Common myeloid progenitor, CD34-positive (primary cell): ENCODE results near the gene ZMYND8.

Experiments
- CTCF ChIA-PET: fragments of 350-600 bp; sonication (Branson Sonifier 250); formaldehyde crosslinking; loops from one replicate; lab custom pipeline; 2021; ENCODE audit warnings: antibody characterized with exemption; lab: Charles Lee
- POLR2A ChIA-PET: fragments of 350-600 bp; sonication (Branson Sonifier 250); formaldehyde crosslinking; loops from one replicate; lab custom pipeline; 2021; ENCODE audit warnings: antibody characterized with exemption; lab: Charles Lee
- DNase-seq, 3 donors: peaks; one replicate each; pipeline versions ENCODE4 v3.0.0 to v3.0.0-alpha.2; 2013
- H3K27ac ChIP-seq, 2 experiments: 1 replicate in 1 of 2; 2 replicates in 1 of 2; pipeline ENCODE4 v1.7.0; 2013; ENCODE audit warnings: inconsistent platforms in 2 of 2, low read length in 2 of 2, mild to moderate bottlenecking in 2 of 2, low read depth in 1 of 2, moderate library complexity in 1 of 2; ENCODE audit not compliant: severe bottlenecking in 2 of 2, insufficient read depth in 1 of 2, poor library complexity in 1 of 2
- H3K27me3 ChIP-seq, 5 experiments: replicated peaks in 2 of 5; 1 replicate in 3 of 5; 2 replicates in 2 of 5; pipeline versions ENCODE4 v1.6.1 to v1.7.0; 2013; ENCODE audit warnings: low read length in 4 of 5, mild to moderate bottlenecking in 2 of 5, moderate library complexity in 2 of 5, inconsistent platforms in 1 of 5; ENCODE audit not compliant: insufficient read depth in 5 of 5, control insufficient read depth in 4 of 5
- H3K36me3 ChIP-seq, 4 experiments: 1 replicate in 2 of 4; 2 replicates in 2 of 4; pipeline versions ENCODE4 v1.6.1 to v1.7.0; 2013; ENCODE audit warnings: low read length in 3 of 4, control low read depth in 1 of 4, mild to moderate bottlenecking in 1 of 4; ENCODE audit not compliant: control insufficient read depth in 4 of 4, insufficient read depth in 4 of 4
- H3K4me1 ChIP-seq, 4 experiments: 1 replicate in 3 of 4; 2 replicates in 1 of 4; pipeline versions ENCODE4 v1.6.1 to v1.7.1; 2013; ENCODE audit warnings: low read length in 3 of 4, mild to moderate bottlenecking in 3 of 4, control low read depth in 1 of 4, inconsistent platforms in 1 of 4, moderate library complexity in 1 of 4; ENCODE audit not compliant: control insufficient read depth in 4 of 4, insufficient read depth in 4 of 4; ENCODE audit errors: control extremely low read depth in 1 of 4
- H3K4me3 ChIP-seq, 7 experiments: 1 replicate in 4 of 7; 2 replicates in 3 of 7; pipeline versions ENCODE4 v1.5.1 to v1.7.0; 2013; ENCODE audit warnings: mild to moderate bottlenecking in 7 of 7, low read length in 6 of 7, moderate library complexity in 6 of 7, inconsistent platforms in 2 of 7, low read depth in 2 of 7, control low read depth in 1 of 7; ENCODE audit not compliant: insufficient read depth in 4 of 7, control insufficient read depth in 1 of 7; ENCODE audit errors: extremely low read depth in 1 of 7
- H3K9me3 ChIP-seq, 5 experiments: 1 replicate in 4 of 5; 2 replicates in 1 of 5; pipeline versions ENCODE4 v1.6.1 to v1.7.1; 2013; ENCODE audit warnings: low read length in 4 of 5, mild to moderate bottlenecking in 2 of 5, inconsistent platforms in 1 of 5, low read depth in 1 of 5, moderate library complexity in 1 of 5; ENCODE audit not compliant: control insufficient read depth in 4 of 5, insufficient read depth in 2 of 5; ENCODE audit errors: control extremely low read depth in 1 of 5
- WGBS: methylation state at CpG from one replicate; pipeline ENCODE4 v1.1.5; 2013; ENCODE audit not compliant: insufficient coverage; 5-methylcytosine and 5-hydroxymethylcytosine counted together

ZMYND8 gene

GRCh38 chr20:47357296-47358038, 968 bp upstream of the ZMYND8 start:
- POLR2A ChIA-PET = interaction anchor here (1.9 kb wide), 1 partner anchor 9 kb away, joined by 6 read pairs; no protein-coding TSS in a partner anchor
- Histone ChIP-seq H3K27me3 (no peaks in the 10 kb centered on the region), H3K27ac (peak overlapping the region; percentile 92 to 97), H3K4me3 (peak overlapping the region in 4 of 7 experiments; percentile 19 to 75 (median 48)), H3K4me1 (peaks cover 52 to 100% (median 97%) of the 10 kb centered on the region in 4 experiments), H3K36me3 (peaks cover 0 to 4% (median 0%) of the 10 kb centered on the region in 4 experiments), H3K9me3 (no peaks in the 10 kb centered on the region)
- CTCF ChIA-PET = interaction anchor here (1.3 to 8.1 kb wide), 5 partner anchors 9 to 84 kb away, joined by 5 to 76 read pairs (median 12); no protein-coding TSS in a partner anchor
- DNase-seq = peak; percentile 78 to 90 (median 87)
- WGBS = 3% methylated on average over 25 of the region's 29 CpGs

DNA sequence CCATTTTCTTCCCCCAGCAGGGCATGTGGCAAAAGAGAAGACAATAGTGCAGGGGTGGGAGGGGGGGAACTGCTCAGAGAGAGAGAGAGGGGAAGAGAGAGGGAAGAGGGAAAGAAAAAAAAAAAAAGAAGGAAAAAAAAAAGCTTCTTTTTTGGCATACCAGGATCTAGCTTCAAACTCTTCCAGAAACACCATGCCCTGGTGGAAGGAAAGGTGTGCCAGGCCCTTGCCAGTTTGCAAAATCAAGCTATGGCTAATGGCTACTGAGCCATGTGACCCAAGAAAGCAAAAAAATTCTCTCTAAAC, 326 bp downstream of the ZMYND8 start:
- Histone ChIP-seq H3K4me3 (peak overlapping the region in 6 of 7 experiments; percentile 48 to 77 (median 66)), H3K4me1 (peaks cover 60 to 100% (median 97%) of the 10 kb centered on the region in 4 experiments), H3K9me3 (no peaks in the 10 kb centered on the region), H3K36me3 (peaks cover 0 to 9% (median 0%) of the 10 kb centered on the region in 4 experiments), H3K27ac (peak overlapping the region; percentile 92 to 97), H3K27me3 (no peaks in the 10 kb centered on the region)
- CTCF ChIA-PET = interaction anchor here (0.6 to 8.1 kb wide), 6 partner anchors 8 to 47 kb away, joined by 3 to 76 read pairs (median 4); no protein-coding TSS in a partner anchor
- POLR2A ChIA-PET = interaction anchor here (0.6 to 1.0 kb wide), 2 partner anchors 39 to 177 kb away, joined by 4 read pairs; no protein-coding TSS in a partner anchor
- DNase-seq = no peak

DNA sequence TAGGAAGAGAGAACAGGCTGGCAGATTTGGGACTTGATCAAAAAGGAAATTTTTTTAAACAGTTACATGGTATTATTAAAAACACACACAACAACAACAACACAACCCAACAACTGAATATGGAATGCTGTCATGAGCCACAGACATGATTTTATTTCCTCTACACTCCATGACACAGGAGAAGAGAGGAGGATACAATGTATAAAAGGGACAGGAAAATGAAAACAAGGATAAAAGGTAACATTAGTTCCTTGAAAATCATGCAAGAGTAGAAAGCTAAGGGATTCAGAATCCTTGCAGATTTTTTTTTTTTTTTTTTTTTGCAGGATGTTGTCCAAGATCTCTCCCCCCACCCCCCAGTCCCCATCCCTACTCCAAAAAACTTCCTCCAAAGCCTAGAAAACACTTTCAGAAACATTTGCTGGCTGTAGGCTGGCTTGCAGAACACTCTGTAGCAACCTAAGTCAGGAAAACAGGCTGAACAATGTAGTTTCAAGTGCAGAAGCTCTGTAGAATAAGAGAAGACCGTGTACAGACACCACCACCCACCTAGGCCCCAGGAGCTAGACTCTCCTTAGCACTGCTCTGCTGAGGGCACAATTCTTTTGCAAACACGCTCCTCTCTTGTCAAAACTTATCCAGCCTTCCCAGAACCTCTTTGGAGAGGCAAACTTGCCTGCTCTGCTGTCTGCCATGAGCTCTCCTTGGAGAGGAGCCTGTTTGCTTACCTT, 845 bp downstream of the ZMYND8 start:
- Histone ChIP-seq H3K4me3 (peak overlapping the region in 6 of 7 experiments; percentile 48 to 77 (median 66)), H3K27ac (peak overlapping the region; percentile 76 to 97), H3K36me3 (peaks cover 0 to 13% (median 0%) of the 10 kb centered on the region in 4 experiments), H3K4me1 (peaks cover 64 to 100% (median 97%) of the 10 kb centered on the region in 4 experiments), H3K9me3 (no peaks in the 10 kb centered on the region), H3K27me3 (no peaks in the 10 kb centered on the region)
- POLR2A ChIA-PET = interaction anchor here (1.0 kb wide), 1 partner anchor 38 kb away, joined by 4 read pairs; no protein-coding TSS in a partner anchor
- DNase-seq = peak in 1 of 3 donors; percentile 41
- CTCF ChIA-PET = interaction anchor here (0.6 to 8.1 kb wide), 4 partner anchors 7 to 46 kb away, joined by 3 to 76 read pairs (median 6); no protein-coding TSS in a partner anchor
- 0% methylated on average over 1 of the region's 2 CpGs for WGBS

GRCh38 chr20:47354714-47355488, 1.6 kb downstream of the ZMYND8 start:
- peak in 1 of 3 donors; percentile 54 for DNase-seq
- WGBS = 50% methylated on average over 1 of the region's 4 CpGs
- Histone ChIP-seq H3K27me3 (no peaks in the 10 kb centered on the region), H3K4me1 (peaks cover 66 to 98% (median 97%) of the 10 kb centered on the region in 4 experiments), H3K9me3 (no peaks in the 10 kb centered on the region), H3K27ac (peak overlapping the region; percentile 76 to 97), H3K36me3 (peaks cover 0 to 13% (median 0%) of the 10 kb centered on the region in 4 experiments), H3K4me3 (peak overlapping the region in 6 of 7 experiments; percentile 48 to 77 (median 66))
- ChIA-PET CTCF (interaction anchor here (0.8 to 1.4 kb wide), 4 partner anchors 10 to 50 kb away, joined by 3 to 4 read pairs (median 4); no protein-coding TSS in a partner anchor), POLR2A (interaction anchor here (1.0 kb wide), 1 partner anchor 38 kb away, joined by 4 read pairs; no protein-coding TSS in a partner anchor)

DNA sequence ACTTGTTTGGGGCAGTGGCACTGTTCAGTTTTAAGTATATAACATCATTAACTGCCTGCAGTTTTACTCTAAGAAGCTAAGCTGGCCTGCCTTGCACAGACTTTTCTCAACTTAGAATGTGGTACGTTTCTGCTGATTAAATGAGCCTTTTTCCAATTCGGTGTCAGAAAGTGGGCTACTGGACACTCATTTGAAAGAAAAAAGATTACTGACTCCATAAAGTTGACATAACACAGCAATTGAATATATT, 2.1 kb downstream of the ZMYND8 start:
- peak overlapping the region in 6 of 7 experiments; percentile 48 to 77 (median 66) for H3K4me3 ChIP-seq
- no peaks in the 10 kb centered on the region for H3K27me3 ChIP-seq
- peak overlapping the region; percentile 76 to 97 for H3K27ac ChIP-seq
- H3K4me1 ChIP-seq = peaks cover 66 to 98% (median 97%) of the 10 kb centered on the region in 4 experiments
- H3K9me3 ChIP-seq = no peaks in the 10 kb centered on the region
- ChIA-PET CTCF (interaction anchor here (0.8 to 1.5 kb wide), 5 partner anchors 9 to 50 kb away, joined by 3 to 9 read pairs (median 4); no protein-coding TSS in a partner anchor), POLR2A (no interaction called here)
- H3K36me3 ChIP-seq = peaks cover 0 to 17% (median 0%) of the 10 kb centered on the region in 4 experiments
- 0% methylated on average over 2 of the region's 2 CpGs for WGBS
- no peak for DNase-seq

DNA sequence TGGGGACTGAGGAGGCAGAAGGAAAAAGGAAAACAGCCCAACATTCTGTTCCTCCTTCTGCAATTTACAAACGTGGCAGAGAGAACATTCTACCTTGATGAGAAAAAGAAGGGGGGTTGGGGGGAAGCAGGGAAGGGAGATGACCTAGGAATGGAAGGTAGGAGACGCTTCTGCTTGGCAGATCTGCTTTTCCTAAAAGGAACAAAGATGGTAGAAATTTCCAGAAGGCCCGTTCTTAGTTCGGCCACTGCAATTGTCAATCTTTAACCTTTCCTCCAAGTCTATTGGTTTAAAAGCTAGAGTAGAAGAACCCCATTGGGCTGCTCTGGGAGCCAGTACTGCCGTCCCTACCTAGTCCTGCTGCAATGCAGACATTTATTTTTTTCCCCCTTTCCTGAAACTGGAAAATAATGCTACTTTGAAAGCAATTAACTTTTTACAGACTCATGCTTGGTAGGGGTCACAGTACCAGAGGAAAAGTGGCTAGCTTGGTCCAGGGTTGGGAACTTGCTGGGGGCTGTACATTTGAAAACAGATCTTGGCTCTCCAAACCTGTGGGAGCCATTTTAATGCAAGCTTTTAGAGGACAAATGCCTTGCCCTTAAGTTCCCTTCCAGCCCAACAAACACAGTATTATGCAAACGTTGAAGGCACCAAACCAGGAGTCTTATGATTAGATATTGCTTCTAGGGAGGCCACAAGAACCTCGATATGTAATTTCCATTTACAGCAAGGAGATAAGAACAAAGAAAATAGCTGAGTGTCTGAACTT, 2.6 kb downstream of the ZMYND8 start:
- H3K27ac ChIP-seq = peak overlapping the region; percentile 76 to 97
- no peaks in the 10 kb centered on the region for H3K27me3 ChIP-seq
- WGBS = 40% methylated on average over 1 of the region's 7 CpGs
- peak in 1 of 3 donors; percentile 44 for DNase-seq
- no peaks in the 10 kb centered on the region for H3K9me3 ChIP-seq
- peaks cover 69 to 98% (median 97%) of the 10 kb centered on the region in 4 experiments for H3K4me1 ChIP-seq
- ChIA-PET CTCF (interaction anchor here (0.9 to 2.0 kb wide), 6 partner anchors 8 to 49 kb away, joined by 3 to 9 read pairs (median 4); no protein-coding TSS in a partner anchor), POLR2A (no interaction called here)
- H3K4me3 ChIP-seq = peak overlapping the region in 6 of 7 experiments; percentile 48 to 77 (median 66)
- peaks cover 0 to 21% (median 0%) of the 10 kb centered on the region in 4 experiments for H3K36me3 ChIP-seq
